Stimulated activated CD4-positive, alpha-beta T cell treated with anti-CD3 and anti-CD28 coated beads, Interleukin-2, amount 100 ng/mL, for 4 hours (primary cell): ENCODE measurements around the gene SLFN12L.
A peak's percentile ranks its signal among the peaks of the same experiment; 100 is the strongest.
"Not testable (repeated sequence)": the region's sequence is repeated elsewhere in the genome, so short reads cannot be mapped to it uniquely, and the experiment has no call there.

Source experiments
- DNase-seq: peaks from one replicate; pipeline ENCODE4 v3.0.0-alpha.2; 2020; ENCODE audit warnings: low read depth

The SLFN12L gene

GRCh38 chr17:35542990-35543389 lies 5.5 kb upstream of the SLFN12L start:
- no peak for DNase-seq

DNA sequence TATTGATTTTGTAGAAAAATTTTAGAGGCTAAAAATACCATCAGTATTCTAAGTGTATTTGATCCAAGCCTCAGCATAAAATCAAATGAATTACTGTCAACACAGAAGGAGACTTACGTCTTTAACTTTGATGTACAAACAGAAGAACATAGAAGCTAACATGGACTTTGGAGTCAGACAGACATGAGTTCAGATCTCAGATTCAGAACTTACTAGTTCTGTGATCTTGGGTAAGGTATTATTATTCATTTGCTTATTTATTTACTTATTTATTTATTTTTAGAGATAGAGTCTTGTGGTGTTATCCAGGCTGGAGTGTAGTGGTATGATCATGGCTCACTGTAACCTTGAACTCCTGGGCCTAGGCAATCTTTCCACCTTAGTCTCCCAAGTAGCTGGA lies 4.0 kb upstream of the SLFN12L start:
- no peak for DNase-seq

DNA sequence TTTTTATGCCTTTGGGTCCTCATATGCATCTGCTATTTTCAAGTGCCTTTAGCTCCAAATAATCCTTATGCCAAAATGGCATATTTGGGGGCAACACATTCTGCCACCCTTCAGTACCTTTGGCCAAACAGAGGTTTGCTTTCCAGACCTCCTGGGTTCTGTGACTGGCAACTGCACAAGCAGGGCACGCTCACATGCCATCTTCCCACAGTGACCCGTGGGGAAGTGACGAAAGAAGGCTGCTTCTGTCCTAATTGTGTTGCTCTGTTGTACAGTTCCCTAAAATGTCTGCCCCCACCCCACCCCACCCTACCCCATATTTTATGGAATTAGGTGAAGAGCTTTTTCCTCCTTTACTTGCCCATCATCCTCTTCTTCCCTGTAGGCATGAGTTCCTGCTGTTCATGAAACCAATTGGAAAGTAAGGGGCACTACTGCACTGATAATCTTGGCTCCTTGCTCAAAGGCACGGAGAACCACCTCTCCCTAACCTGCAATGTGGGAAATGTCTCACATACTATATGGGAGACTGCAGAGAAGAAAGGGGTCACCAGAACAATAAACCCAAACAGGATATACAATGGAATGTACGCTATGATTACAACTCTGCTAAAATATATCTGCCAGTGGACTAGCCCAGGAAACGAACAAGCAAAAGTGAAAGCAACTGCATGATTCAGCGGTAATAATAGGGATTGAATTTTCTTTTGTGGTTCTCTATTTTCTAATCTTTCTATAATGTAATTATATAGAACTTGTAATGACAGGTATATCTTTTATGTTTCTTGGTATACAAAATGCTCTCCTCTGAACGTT lies 3.3 kb upstream of the SLFN12L start:
- DNase-seq = no peak

- DNase-seq = no peak
These were observed 2.2 kb upstream of the SLFN12L start for GRCh38 chr17:35539659-35540026.

GRCh38 chr17:35536664-35537171 lies 760 bp downstream of the SLFN12L start:
- DNase-seq = peak; percentile 28

- DNase-seq = not testable (repeated sequence)
These were observed 2.1 kb downstream of the SLFN12L start for GRCh38 chr17:35535406-35535805.

DNA sequence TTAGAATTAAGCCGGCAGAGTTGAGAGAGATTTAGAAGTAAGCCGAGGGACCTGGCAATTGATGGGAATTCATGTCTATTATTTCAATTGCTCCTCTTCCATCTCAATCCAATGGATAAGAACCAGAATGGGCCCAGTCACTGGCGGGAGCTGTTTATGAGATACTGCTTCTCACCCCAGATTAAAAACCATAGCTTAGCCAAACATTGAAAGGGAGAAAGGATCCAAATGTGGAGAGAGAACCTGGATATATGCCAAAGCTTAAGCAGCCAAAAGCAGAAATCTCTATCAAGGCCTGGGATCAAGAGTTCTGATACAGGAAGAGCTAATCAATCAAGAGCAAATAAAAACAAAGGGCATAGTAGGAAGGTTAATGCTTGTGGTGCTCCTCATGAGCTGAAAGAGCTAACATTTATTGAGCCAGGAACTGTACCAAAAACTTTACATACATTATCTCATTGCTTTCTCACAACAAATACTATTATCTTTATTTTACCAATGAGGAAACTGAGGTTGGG lies 2.8 kb downstream of the SLFN12L start:
- no peak for DNase-seq

DNA sequence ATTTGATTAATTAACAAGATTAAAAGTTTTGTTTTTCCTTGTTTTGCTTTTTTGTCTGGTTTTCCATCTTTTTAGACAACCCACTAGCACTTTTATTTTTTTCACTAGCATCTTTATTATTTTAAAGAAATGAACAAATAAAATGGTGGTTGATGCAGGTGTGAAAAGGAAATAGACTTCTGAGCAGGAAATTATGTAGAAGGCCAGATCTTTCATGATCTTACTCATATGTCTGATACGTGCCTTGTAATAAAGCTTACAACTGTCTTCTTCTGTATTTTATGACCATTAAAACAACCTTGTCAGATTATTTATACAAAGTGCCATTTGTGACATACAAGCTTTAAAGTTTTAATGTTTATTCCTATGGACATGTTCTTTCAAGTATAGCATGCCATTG lies 6.3 kb downstream of the SLFN12L start:
- DNase-seq = no peak

DNA sequence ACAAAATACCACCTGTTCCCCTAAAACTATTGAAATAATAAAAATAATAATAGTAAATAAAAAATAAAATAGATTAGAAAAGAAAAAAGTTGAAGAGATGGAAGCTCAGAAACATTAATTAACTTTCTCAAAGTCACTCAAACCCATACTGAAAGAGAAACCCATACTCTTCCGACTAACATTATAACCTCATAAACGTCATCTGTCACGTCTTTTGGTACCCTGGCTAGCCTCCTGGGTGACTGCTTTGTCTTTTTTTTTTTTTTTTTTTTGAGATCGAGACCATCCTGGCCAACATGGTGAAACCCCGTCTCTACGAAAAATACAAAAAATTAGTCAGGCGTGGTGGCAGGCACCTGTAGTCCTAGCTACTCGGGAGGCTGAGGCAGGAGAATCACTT lies 7.6 kb downstream of the SLFN12L start:
- DNase-seq = no peak

GRCh38 chr17:35529326-35529725 lies 8.2 kb downstream of the SLFN12L start:
- not testable (repeated sequence) for DNase-seq

DNA sequence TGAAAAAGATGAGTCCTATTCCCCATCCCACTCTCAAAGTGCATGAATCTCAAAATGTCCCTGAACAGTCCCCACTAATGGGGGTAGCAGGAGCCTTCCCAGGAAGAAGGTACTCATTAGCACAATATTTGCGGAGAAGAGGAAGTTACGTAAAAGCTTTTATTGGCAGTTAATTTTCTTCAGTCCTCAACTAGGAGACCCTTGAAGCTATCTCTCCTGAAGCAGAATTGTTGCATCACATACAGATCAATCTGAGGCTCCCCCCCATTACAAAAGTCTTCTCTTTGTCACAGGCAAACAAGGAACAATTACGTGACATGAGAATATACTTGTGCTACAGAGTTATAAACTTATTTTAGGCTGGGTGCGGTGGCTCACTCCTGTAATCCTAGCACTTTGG lies 14.2 kb downstream of the SLFN12L start:
- DNase-seq = no peak

- peak; percentile 25 for DNase-seq
These were observed 15.7 kb downstream of the SLFN12L start for GRCh38 chr17:35521654-35522256.

DNA sequence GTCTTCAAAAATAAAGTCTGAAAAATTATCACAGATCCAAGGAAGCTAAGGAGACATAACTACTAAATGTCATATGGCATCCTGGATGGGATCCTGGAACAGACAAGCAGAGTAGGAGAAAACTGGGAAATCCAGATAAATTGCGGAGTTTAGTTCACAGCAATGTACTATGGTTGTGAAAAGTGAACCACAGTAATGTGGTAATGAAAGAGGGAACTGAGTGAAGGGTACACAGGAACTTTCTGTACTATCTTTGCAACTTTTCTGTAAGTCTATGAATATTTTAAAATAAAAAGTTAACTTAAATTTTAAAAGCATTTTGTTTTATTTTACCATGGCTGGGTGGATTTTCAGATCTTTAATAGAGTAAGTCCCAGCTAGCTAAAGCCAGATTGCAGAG lies 16.3 kb downstream of the SLFN12L start:
- no peak for DNase-seq

DNA sequence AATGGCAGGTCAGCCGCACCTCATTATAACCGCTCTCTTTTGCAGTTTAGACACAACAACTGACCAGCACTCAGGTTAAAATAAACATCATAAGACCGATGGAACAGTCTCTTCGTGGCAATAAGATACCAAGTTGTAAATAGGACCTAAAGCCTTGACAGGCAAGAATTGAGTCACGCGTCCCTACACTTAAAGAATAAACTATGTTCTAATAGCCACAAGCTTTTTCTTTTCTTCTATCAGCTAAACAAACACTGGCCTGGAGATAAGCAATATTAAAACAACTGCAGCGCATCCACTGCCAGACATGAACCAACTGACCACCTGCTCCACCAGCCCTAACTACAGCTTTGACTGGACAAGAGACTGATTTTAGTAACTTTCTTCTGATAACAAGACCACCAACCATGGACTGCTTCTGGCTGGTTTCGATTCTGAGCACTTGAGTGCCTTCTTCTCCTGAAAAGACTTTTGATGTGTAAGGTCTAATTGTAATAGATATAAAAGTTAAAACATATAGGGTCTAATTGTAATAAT lies 17.5 kb downstream of the SLFN12L start:
- DNase-seq = no peak

DNA sequence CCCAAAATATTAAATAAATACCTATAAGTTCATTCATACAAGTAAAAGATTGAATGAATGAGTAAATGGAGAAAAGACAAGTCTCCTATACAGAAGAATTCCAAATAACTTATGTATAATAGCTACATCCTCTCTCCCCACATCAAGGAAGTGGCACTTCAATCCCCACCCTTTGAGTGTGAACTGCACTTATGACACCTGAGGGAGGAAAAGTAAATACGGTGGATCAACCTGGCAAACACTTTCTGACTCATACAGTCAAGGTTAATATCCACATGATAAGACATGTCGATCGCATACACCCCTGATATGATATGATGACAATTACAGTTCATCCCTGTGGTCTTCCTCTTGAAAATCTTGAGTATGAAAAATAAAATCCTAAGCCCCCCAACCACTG lies 18.0 kb downstream of the SLFN12L start:
- DNase-seq = no peak

DNA sequence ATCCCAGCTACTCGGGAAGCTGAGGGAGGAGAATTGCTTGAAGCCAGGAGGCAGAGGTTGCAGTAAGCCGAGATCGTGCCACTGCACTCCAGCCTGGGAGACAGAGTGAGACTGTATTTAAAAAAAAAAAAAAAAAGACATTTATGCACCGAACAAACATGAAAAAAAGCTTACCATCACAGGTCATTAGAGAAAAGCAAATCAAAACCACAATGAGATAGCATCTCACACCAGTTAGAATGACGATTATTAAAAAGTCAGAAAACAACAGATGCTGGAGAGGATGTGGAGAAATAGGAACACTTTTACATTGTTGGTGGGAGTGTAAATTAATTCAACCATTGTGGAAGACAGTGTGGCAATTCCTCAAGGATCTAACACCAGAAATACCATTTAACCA lies 19.0 kb downstream of the SLFN12L start:
- not testable (repeated sequence) for DNase-seq

- no peak for DNase-seq
These were observed 22.5 kb downstream of the SLFN12L start for GRCh38 chr17:35515027-35515426.

- DNase-seq = no peak
These were observed 22.9 kb downstream of the SLFN12L start for GRCh38 chr17:35514564-35514963.

GRCh38 chr17:35510052-35510451 lies 27.4 kb downstream of the SLFN12L start:
- DNase-seq = no peak

GRCh38 chr17:35507714-35508113 lies 29.8 kb downstream of the SLFN12L start:
- not testable (repeated sequence) for DNase-seq

DNA sequence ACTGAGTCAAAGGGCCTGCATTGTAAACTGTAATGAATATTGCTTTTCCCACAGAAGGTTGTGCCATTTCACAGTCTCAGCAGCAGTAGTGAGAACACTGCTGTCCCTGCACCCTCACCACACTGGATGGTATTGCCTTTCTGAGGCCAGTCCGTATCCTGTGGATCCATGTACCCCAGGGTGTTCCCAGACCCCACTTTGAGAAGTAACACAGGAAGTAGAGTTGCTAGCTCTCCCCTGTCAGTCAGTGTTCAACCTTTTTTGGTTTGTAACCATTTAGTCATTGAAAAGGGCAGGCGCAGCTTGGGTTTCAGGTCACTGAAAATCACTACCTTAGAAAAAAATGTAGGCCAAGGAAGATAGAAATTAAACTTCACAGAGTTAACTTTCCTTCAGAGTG lies 37.9 kb downstream of the SLFN12L start:
- no peak for DNase-seq

DNA sequence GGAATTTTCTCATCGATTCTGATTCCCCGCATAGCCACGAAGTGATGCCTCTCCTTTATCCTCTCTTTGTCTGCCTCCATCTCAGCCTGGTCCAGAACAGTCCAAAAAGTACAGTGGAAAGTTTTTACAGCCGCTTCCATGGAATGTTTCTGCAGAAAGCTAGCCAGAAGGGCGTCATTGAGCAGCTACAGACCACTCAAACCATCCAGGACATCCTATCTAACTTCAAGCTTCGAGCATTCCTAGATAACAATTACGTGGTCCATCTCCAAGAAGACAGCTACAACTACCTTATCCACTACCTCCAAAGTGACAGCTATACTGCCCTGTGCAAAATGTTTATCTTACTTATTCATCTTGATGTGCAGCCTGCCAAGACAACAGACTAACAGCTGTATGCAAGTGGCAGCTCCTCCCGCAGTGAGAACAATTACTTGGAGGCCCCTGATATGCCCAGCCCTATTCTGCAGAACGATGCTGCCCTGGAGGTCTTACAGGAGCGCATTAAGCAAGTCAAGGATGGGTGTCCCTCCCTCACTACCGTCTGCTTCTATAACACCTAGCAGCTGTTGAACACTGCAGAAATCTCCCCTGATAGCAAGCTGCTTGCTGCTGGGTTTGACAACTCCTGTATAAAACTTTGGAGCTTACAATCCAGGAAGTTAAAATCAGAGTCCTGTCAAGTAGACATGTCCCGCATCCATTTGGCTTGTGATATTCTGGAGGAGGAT lies 38.9 kb downstream of the SLFN12L start:
- no peak for DNase-seq
